HepG2 (cell line): Measurements from ENCODE around the gene PIANP. TPM values are rescaled to one million over a fixed set of nuclear protein-coding genes. Genes with fewer than 3 reads are reported as not detected.

ENCODE experiments used
- ARNT ChIP-seq: fragments of 450-650 bp; IDR thresholded peaks from 2 replicates; pipeline ENCODE4 v1.6.1; 2017
- CENPX ChIP-seq: sonication (generic); formaldehyde crosslinking; IDR thresholded peaks from 2 replicates; pipeline ENCODE4 v1.9.0; 2021; ENCODE audit warnings: mild to moderate bottlenecking, missing genetic modification reagents, moderate library complexity
- CREB3 ChIP-seq: sonication (generic); formaldehyde crosslinking; IDR thresholded peaks from 2 replicates; pipeline ENCODE4 v1.5.0; 2020; ENCODE audit warnings: missing genetic modification reagents
- DBP ChIP-seq: sonication (generic); formaldehyde crosslinking; IDR thresholded peaks from 2 replicates; pipeline ENCODE4 v1.4.0; 2020; ENCODE audit warnings: missing genetic modification reagents; ENCODE audit errors: not compliant biosample characterization
- FOXK2 ChIP-seq: fragments of 450-650 bp; IDR thresholded peaks from 2 replicates; pipeline ENCODE4 v1.6.1; 2016
- IKZF4 ChIP-seq: sonication (generic); formaldehyde crosslinking; IDR thresholded peaks from 2 replicates; pipeline ENCODE4 v1.5.1; 2020; ENCODE audit warnings: borderline replicate concordance, mild to moderate bottlenecking, low read depth, missing genetic modification reagents; ENCODE audit errors: not compliant biosample characterization
- KAT8 ChIP-seq: IDR thresholded peaks from 2 replicates; pipeline ENCODE4 v1.6.1; 2016; ENCODE audit warnings: missing genetic modification reagents, missing compliant biosample characterization
- KMT2A ChIP-seq: sonication (generic); formaldehyde crosslinking; IDR thresholded peaks from 2 replicates; pipeline ENCODE4 v1.4.0; 2020; ENCODE audit warnings: missing genetic modification reagents
- NFKB2 ChIP-seq: sonication (generic); formaldehyde crosslinking; IDR thresholded peaks from 2 replicates; pipeline ENCODE4 v1.4.0; 2020; ENCODE audit warnings: missing genetic modification reagents, borderline replicate concordance
- NR2F2 ChIP-seq: IDR thresholded peaks from 2 replicates; pipeline ENCODE4 v1.6.1; 2012; ENCODE audit warnings: low read depth, inconsistent platforms, borderline replicate concordance
- SALL1 ChIP-seq: sonication (generic); formaldehyde crosslinking; IDR thresholded peaks from 2 replicates; pipeline ENCODE4 v1.8.0; 2022; ENCODE audit warnings: mild to moderate bottlenecking, missing genetic modification reagents
- SMAD9 ChIP-seq: sonication (generic); formaldehyde crosslinking; IDR thresholded peaks from 2 replicates; pipeline ENCODE4 v1.5.1; 2020; ENCODE audit warnings: mild to moderate bottlenecking, missing genetic modification reagents
- ZKSCAN1 ChIP-seq: fragments of 150-350 bp; IDR thresholded peaks from 2 replicates; pipeline ENCODE4 v1.6.1; 2014; ENCODE audit warnings: low read length
- ZNF510 ChIP-seq: sonication (generic); formaldehyde crosslinking; IDR thresholded peaks from 2 replicates; pipeline ENCODE4 v1.4.0; 2020; ENCODE audit warnings: low read depth, mild to moderate bottlenecking, missing genetic modification reagents
- ZNF660 ChIP-seq: sonication (generic); formaldehyde crosslinking; IDR thresholded peaks from 2 replicates; pipeline ENCODE4 v1.5.1; 2020; ENCODE audit warnings: mild to moderate bottlenecking, low read depth, missing genetic modification reagents, borderline replicate concordance
- ZNF878 ChIP-seq: sonication (generic); formaldehyde crosslinking; IDR thresholded peaks from 2 replicates; pipeline ENCODE4 v1.8.1; 2023; ENCODE audit warnings: mild to moderate bottlenecking, missing genetic modification reagents, moderate library complexity
- ZNF879 ChIP-seq: sonication (generic); formaldehyde crosslinking; IDR thresholded peaks from 2 replicates; pipeline ENCODE4 v1.8.1; 2023; ENCODE audit warnings: missing genetic modification reagents
- polyA plus RNA-seq, 8 experiments: library from polyadenylated mRNA; depleted of rRNA in 3 of 8; stranded (reverse) in 7 of 8; unstranded in 1 of 8; fragments of >200 nt; fragmentation: Illumina TruSeq in 4 of 8; extraction: Trizol in 4 of 8; gene quantifications; 2 replicates each; pipeline versions ENCODE4 v1.2.1 to v1.2.3, GENCODE V29; 2011 to 2016; ENCODE audit warnings: low read depth in 4 of 8, missing spikeins in 1 of 8, mixed read lengths in 1 of 8; ENCODE audit not compliant: insufficient read depth in 1 of 8
- total RNA-seq, 5 experiments: library from RNA; depleted of rRNA; stranded (reverse); fragments of >200 nt; fragmentation: Illumina TruSeq; extraction: Trizol; gene quantifications; 2 replicates each; pipeline ENCODE4 v1.2.3, GENCODE V29; 2016; ENCODE audit warnings: low read depth in 1 of 5
- TF ChIP-seq, protein P1 (sequence below): sonication (generic); formaldehyde crosslinking; conservative IDR thresholded peaks from 2 replicates; pipeline ENCODE4 v1.8.0; 2022; ENCODE audit warnings: mild to moderate bottlenecking, moderate library complexity, missing genetic modification reagents
- TF ChIP-seq, protein P2 (sequence below): sonication (generic); formaldehyde crosslinking; IDR thresholded peaks from 2 replicates; pipeline ENCODE4 v1.5.1; 2020; ENCODE audit warnings: mild to moderate bottlenecking, missing genetic modification reagents, borderline replicate concordance
- TF ChIP-seq, protein P3 (sequence below): sonication (generic); formaldehyde crosslinking; IDR thresholded peaks from 2 replicates; pipeline ENCODE4 v1.4.0; 2020; ENCODE audit warnings: missing genetic modification reagents
- TF ChIP-seq, protein P4 (sequence below): sonication (generic); formaldehyde crosslinking; IDR thresholded peaks from 2 replicates; pipeline ENCODE4 v1.4.0; 2020; ENCODE audit warnings: missing genetic modification reagents

PIANP gene
- total and polyA plus RNA-seq, 2 of the 13 experiments (the other 11 are each of a cell fraction or from before 2014, with no cell fraction given): not detected

DNA sequence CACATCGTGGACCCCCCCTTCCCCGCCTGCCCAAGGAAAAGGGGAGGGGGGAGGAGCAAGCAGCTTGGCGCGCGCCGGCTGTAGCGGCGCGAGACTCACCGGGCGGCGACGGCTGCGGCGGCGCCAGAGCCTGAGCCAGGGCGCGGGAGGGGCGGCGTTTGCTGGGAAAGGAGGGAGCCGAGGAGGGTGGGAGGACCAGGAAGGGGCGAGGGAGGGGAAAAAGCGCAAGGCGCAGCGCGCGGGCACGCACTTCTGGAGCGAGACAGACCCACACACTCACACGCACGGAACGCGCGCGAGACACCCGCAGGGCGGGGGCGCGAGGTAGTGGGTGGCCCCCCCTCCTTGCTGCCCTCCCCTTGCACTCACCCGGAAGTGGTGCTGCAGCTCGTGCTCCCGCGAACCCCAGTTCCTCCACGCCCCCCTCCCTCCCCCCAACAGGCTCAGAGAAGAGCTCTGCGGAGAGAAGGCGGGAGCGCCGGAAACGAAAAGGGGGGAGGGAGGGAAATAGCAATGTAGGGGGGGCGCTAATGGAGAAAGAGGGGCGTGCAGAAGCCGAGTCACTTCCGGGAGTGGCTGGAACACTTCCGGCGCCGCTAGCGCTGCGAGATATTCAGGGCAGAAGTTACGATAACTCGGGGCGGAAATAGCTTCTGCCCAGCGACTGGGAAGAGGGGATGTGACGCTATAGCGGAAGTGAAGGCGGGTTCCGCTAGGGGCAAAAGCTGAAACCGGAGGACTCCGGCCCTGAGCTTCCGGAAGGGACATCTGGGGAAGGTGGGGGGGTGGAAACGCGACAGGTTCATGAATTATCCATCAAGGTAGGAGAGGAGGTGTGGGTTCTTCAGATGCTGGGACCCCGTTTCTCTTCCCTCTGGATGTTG, 11.4 kb downstream of the PIANP start, which contains the start of gene ZNF384 (continued):
- TF ChIP-seq, protein P1, sequence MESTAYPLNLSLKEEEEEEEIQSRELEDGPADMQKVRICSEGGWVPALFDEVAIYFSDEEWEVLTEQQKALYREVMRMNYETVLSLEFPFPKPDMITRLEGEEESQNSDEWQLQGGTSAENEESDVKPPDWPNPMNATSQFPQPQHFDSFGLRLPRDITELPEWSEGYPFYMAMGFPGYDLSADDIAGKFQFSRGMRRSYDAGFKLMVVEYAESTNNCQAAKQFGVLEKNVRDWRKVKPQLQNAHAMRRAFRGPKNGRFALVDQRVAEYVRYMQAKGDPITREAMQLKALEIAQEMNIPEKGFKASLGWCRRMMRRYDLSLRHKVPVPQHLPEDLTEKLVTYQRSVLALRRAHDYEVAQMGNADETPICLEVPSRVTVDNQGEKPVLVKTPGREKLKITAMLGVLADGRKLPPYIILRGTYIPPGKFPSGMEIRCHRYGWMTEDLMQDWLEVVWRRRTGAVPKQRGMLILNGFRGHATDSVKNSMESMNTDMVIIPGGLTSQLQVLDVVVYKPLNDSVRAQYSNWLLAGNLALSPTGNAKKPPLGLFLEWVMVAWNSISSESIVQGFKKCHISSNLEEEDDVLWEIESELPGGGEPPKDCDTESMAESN (CRISPR knock-in tag): no peak; the same call in 1 of the 2 replicates
- TF ChIP-seq ZNF510 (CRISPR knock-in tag) (0 out of 2 replicates have a peak, but pooled peaks have one; percentile 40), ZNF879 (CRISPR knock-in tag) (no peak), KMT2A (CRISPR knock-in tag) (peak; percentile 17; the same call in 1 of the 2 replicates), ZNF878 (CRISPR knock-in tag) (0 out of 2 replicates have a peak, but pooled peaks have one; percentile 34), KAT8 (CRISPR knock-in tag) (peak; percentile 98), SALL1 (peak; percentile 16; the same call in 1 of the 2 replicates), NFKB2 (CRISPR knock-in tag) (no peak), DBP (CRISPR knock-in tag) (no peak), ZKSCAN1 (no peak), FOXK2 (peak; percentile 59; the same call in 1 of the 2 replicates), CENPX (CRISPR knock-in tag) (no peak), SMAD9 (CRISPR knock-in tag) (no peak), CREB3 (no peak), ARNT (no peak), NR2F2 (no peak), ZNF660 (CRISPR knock-in tag) (no peak), IKZF4 (CRISPR knock-in tag) (no peak)
- TF ChIP-seq, protein P2, sequence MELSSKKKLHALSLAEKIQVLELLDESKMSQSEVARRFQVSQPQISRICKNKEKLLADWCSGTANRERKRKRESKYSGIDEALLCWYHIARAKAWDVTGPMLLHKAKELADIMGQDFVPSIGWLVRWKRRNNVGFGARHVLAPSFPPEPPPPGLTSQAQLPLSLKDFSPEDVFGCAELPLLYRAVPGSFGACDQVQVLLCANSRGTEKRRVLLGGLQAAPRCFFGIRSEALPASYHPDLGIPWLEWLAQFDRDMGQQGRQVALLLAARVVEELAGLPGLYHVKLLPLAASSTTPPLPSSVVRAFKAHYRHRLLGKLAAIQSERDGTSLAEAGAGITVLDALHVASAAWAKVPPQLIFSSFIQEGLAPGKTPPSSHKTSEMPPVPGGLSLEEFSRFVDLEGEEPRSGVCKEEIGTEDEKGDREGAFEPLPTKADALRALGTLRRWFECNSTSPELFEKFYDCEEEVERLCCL: no peak
- TF ChIP-seq, protein P3, sequence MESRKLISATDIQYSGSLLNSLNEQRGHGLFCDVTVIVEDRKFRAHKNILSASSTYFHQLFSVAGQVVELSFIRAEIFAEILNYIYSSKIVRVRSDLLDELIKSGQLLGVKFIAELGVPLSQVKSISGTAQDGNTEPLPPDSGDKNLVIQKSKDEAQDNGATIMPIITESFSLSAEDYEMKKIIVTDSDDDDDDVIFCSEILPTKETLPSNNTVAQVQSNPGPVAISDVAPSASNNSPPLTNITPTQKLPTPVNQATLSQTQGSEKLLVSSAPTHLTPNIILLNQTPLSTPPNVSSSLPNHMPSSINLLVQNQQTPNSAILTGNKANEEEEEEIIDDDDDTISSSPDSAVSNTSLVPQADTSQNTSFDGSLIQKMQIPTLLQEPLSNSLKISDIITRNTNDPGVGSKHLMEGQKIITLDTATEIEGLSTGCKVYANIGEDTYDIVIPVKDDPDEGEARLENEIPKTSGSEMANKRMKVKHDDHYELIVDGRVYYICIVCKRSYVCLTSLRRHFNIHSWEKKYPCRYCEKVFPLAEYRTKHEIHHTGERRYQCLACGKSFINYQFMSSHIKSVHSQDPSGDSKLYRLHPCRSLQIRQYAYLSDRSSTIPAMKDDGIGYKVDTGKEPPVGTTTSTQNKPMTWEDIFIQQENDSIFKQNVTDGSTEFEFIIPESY: no peak
- TF ChIP-seq, protein P4, sequence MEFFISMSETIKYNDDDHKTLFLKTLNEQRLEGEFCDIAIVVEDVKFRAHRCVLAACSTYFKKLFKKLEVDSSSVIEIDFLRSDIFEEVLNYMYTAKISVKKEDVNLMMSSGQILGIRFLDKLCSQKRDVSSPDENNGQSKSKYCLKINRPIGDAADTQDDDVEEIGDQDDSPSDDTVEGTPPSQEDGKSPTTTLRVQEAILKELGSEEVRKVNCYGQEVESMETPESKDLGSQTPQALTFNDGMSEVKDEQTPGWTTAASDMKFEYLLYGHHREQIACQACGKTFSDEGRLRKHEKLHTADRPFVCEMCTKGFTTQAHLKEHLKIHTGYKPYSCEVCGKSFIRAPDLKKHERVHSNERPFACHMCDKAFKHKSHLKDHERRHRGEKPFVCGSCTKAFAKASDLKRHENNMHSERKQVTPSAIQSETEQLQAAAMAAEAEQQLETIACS (CRISPR knock-in tag): peak; percentile 71
